RWPE2 (cell line): Measurements from ENCODE around the gene LIPE.

Experiments used
- ATAC-seq: fragments of 200-7000 bp; cut with Tn5 transposase; 3 replicates; pipeline ENCODE4 v1.9.1; 2021; ENCODE audit warnings: low read depth
- DNase-seq: peaks from one replicate; pipeline ENCODE4 v3.0.0-alpha.2; 2020; ENCODE audit warnings: low spot score
- H3K27ac ChIP-seq: fragments of 450-650 bp; 2 replicates; pipeline ENCODE4 v1.5.1; 2017; ENCODE audit warnings: mild to moderate bottlenecking; ENCODE audit not compliant: poor library complexity, severe bottlenecking
- H3K27me3 ChIP-seq: fragments of 250-450 bp; sonication (Bioruptor Pico); 2 replicates; pipeline ENCODE4 v1.5.1; 2021; ENCODE audit warnings: mild to moderate bottlenecking, moderate library complexity; ENCODE audit not compliant: insufficient read depth, poor library complexity, severe bottlenecking
- H3K36me3 ChIP-seq: fragments of 250-450 bp; sonication (Bioruptor Pico); 2 replicates; pipeline ENCODE4 v1.5.1; 2020; ENCODE audit warnings: low read depth, mild to moderate bottlenecking, moderate library complexity
- H3K4me1 ChIP-seq: fragments of 250-450 bp; sonication (Bioruptor Pico); 2 replicates; pipeline ENCODE4 v1.5.1; 2021; ENCODE audit warnings: mild to moderate bottlenecking, moderate library complexity; ENCODE audit not compliant: insufficient read depth, poor library complexity, severe bottlenecking
- H3K4me3 ChIP-seq: fragments of 250-450 bp; sonication (Bioruptor Pico); 2 replicates; pipeline ENCODE4 v1.5.1; 2021; ENCODE audit warnings: mild to moderate bottlenecking, moderate library complexity; ENCODE audit not compliant: severe bottlenecking
- H3K9me3 ChIP-seq: fragments of 250-450 bp; sonication (Bioruptor Pico); 2 replicates; pipeline ENCODE4 v1.5.1; 2021; ENCODE audit warnings: mild to moderate bottlenecking, moderate library complexity; ENCODE audit not compliant: severe bottlenecking
- TF ChIP-seq, protein P1 (sequence below): fragments of 450-650 bp; IDR thresholded peaks from one replicate; pipeline ENCODE4 v1.5.1; 2017; ENCODE audit warnings: mild to moderate bottlenecking, moderate library complexity; ENCODE audit not compliant: poor library complexity, severe bottlenecking

LIPE gene

DNA sequence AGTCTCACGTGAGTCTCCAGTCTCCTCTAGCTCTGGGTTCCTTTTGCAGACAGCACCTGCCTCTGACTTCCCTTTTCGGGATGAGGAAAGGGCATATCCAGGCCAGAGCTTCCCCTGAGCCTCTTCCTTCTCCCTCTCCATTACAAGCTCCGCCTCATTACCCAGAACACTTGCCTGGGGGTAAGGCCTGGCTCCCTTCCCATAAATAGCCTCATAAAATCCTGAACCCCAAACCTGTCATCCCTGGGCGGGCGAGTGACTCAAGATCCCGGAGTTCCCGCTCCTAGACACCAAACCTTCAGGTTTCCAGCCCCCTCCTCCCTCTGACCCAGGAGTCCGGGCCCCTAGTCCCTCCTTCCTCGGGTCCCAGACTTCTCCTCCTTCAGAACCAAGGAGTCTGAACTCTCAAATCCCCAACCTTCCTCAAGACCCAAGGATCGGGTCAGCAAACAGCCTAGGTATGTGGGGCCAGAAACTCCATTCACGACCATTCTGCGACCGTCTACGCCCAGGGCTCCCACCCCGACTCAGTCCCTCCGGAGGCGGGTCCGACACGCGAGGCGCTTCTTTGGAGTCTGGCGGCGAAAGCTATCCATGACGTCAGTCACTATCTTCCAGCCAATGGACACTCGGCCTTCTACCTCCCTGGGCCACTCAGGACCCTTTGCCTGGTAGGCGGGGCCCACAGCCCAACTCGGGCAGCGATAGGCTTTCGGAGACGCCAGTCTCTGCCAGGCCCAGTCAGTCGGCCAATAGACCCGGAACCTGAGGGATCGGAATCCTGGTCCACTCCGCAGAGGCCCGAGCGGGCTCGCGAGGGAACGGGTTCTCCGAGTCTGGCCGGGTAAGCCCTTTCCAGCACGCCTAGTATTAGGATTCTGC lies 30.6 kb downstream of the LIPE start:
- Histone ChIP-seq H3K27ac (peak overlapping the region; percentile 72), H3K9me3 (no peaks in the 10 kb centered on the region), H3K4me3 (peak overlapping the region; percentile 46), H3K4me1 (peaks cover 4% of the 10 kb centered on the region), H3K27me3 (no peaks in the 10 kb centered on the region), H3K36me3 (no peaks in the 10 kb centered on the region)
- TF ChIP-seq, protein P1, sequence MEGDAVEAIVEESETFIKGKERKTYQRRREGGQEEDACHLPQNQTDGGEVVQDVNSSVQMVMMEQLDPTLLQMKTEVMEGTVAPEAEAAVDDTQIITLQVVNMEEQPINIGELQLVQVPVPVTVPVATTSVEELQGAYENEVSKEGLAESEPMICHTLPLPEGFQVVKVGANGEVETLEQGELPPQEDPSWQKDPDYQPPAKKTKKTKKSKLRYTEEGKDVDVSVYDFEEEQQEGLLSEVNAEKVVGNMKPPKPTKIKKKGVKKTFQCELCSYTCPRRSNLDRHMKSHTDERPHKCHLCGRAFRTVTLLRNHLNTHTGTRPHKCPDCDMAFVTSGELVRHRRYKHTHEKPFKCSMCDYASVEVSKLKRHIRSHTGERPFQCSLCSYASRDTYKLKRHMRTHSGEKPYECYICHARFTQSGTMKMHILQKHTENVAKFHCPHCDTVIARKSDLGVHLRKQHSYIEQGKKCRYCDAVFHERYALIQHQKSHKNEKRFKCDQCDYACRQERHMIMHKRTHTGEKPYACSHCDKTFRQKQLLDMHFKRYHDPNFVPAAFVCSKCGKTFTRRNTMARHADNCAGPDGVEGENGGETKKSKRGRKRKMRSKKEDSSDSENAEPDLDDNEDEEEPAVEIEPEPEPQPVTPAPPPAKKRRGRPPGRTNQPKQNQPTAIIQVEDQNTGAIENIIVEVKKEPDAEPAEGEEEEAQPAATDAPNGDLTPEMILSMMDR = no peak
- ATAC-seq (peak; percentile 94), DNase-seq (peak; percentile 97)

DNA sequence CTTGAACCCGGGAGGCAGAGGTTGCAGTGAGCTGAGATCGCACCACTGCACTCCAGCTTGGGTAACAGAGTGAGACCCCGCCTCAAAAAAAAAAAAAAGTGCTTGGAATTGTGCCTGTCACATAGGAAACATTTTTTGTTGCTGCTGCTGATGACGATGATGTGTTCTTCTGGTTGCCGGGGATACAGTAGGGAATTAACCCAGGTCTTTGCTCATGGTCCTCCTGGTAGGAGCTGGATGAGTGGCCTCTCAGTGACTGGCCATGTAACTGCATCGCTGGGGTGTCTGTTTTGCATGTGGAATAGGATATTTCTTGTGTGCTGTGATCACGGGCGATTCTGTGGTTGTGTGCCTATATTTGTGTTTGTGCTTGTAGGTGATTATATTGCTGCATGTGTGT lies 32.4 kb downstream of the LIPE start:
- DNase-seq = no peak
- no peaks in the 10 kb centered on the region for H3K36me3 ChIP-seq
- peaks cover 4% of the 10 kb centered on the region for H3K4me1 ChIP-seq
- no peaks in the 10 kb centered on the region for H3K9me3 ChIP-seq
- TF ChIP-seq, protein P1 = no peak
- no peak for ATAC-seq
- H3K4me3 ChIP-seq = no peak overlapping the region
- no peak overlapping the region for H3K27ac ChIP-seq
- H3K27me3 ChIP-seq = peaks cover 4% of the 10 kb centered on the region

GRCh38 chr19:42392165-42392564 lies 35.0 kb downstream of the LIPE start:
- TF ChIP-seq, protein P1 = no peak
- Histone ChIP-seq H3K27me3 (peaks cover 6% of the 10 kb centered on the region), H3K4me3 (no peak overlapping the region), H3K4me1 (peaks cover 4% of the 10 kb centered on the region), H3K9me3 (no peaks in the 10 kb centered on the region), H3K27ac (no peak overlapping the region), H3K36me3 (no peaks in the 10 kb centered on the region)
- ATAC-seq (no peak), DNase-seq (no peak)

DNA sequence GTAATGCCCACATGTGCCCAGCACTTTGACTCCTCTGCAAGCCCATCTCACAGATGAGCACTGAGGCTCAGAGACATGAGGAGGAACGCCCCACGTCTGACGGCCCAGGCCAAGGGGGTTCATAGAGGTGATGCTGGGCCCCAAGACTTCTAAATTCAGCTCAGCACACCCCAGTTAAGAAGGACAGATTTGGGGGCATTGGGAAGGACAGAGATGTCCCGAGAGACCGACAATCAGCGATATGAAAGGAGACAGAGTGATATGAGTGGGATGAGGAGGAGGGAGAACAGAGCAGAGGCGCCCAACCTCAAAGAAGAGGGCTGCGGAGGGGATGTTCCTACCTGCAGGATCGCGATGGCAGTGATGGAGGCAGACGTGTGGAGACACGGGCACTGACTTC lies 37.3 kb downstream of the LIPE start, which contains the start of gene CNFN:
Gene CNFN (minus strand): TSS at position 399 of the 400 bp plus-strand sequence. CDS start 1,260 bp downstream, outside the sequence.
- Histone ChIP-seq H3K27me3 (peaks cover 6% of the 10 kb centered on the region), H3K36me3 (no peaks in the 10 kb centered on the region), H3K27ac (no peak within 1 kb of the TSS), H3K9me3 (no peaks in the 10 kb centered on the region), H3K4me3 (no peak within 1 kb of the TSS), H3K4me1 (no peaks in the 10 kb centered on the region)
- TF ChIP-seq, protein P1 = no peak
- DNase-seq (no peak), ATAC-seq (no peak)

DNA sequence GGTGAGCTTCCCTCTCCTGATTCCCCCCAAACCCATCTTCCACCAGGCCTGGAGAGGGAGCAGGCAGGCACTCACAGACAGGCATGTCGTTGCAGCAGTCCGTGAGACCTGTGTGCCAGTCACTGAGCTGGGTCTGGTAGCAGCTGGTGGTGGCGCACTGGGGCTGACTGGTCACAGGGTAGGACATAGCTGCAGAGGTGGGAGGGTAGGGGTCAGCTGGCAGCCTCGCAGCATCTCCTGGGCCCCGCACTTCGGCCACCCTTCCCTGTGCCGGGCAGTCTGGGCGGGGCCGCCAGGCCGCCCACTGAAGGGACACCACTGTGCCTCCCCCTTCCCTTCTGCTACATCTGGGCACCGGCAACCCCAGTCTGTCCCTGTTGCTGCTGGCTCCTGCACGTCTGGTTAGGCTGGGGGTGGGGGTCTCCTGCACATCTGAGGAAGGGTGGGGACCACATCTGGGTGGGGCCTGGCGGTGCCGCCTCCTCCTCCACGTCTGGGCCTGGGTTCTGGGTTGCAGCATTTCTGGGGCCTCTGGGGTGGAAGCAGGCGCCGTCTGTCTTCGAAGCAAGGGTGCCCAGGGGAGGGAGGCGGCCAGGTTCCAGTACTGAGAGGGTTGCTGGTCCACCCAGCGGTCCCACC lies 38.2 kb downstream of the LIPE start:
- H3K9me3 ChIP-seq = no peaks in the 10 kb centered on the region
- DNase-seq (no peak), ATAC-seq (no peak)
- H3K36me3 ChIP-seq = no peaks in the 10 kb centered on the region
- H3K27me3 ChIP-seq = peaks cover 6% of the 10 kb centered on the region
- TF ChIP-seq, protein P1 = no peak
- H3K4me1 ChIP-seq = no peaks in the 10 kb centered on the region
- no peak overlapping the region for H3K27ac ChIP-seq
- H3K4me3 ChIP-seq = no peak overlapping the region
